SW 1271 (cell line): ENCODE data around the gene FTCD.
"Not testable (repeated sequence)": the region's sequence is repeated elsewhere in the genome, so short reads cannot be mapped to it uniquely, and the experiment has no call there.

Experiments
- DNase-seq, 2 experiments: peaks; one replicate each; lab custom pipeline; 2025; lab: John Stamatoyannopoulos, UW

Gene FTCD, protein sequence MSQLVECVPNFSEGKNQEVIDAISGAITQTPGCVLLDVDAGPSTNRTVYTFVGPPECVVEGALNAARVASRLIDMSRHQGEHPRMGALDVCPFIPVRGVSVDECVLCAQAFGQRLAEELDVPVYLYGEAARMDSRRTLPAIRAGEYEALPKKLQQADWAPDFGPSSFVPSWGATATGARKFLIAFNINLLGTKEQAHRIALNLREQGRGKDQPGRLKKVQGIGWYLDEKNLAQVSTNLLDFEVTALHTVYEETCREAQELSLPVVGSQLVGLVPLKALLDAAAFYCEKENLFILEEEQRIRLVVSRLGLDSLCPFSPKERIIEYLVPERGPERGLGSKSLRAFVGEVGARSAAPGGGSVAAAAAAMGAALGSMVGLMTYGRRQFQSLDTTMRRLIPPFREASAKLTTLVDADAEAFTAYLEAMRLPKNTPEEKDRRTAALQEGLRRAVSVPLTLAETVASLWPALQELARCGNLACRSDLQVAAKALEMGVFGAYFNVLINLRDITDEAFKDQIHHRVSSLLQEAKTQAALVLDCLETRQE

DNA sequence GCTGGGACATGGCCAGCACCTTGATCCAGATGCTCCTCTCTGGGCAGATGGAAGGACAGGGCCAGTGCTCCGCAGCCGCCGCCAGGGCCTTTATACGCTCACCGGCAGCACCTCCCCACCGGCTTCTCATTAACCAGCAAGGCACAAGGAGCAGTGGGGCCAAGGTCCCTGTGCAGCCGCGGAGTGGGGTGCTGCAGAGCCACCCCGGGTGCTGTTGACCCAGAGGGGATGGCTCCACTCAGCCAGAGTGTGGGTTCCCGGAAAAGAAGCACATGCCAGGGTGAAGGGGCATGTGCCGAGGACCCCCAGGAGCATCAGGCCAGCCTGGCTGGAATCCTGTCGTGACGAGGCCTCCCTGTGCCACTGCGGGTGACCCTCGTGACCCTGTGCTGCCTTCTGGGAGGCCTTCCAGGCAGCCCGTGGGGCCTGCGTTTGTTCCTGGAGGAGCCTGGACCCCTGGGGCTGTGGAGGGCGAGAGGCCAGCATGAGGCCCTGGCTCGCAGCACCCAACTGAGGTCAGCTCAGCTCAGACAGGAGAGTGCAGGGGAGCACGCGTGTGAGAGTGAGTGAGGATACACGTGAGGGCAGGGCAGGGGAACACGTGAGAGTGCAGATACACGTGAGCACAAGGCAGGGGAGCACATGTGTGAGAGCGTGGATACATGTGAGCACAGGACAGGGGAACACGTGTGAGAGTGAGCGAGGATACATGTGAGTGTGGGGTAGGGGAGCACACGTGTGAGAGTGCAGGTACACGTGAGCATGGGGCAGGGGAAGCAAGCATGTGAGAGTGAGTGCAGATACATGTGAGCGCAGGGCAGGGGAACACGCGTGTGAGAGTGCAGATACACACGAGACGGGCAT, at the start of gene FTCD:
Gene FTCD, minus strand, starts transcription at position 66 of the 864 bp plus-strand sequence. Its CDS starts 56 bp downstream, at position 10.
- DNase-seq, result no peak

DNA sequence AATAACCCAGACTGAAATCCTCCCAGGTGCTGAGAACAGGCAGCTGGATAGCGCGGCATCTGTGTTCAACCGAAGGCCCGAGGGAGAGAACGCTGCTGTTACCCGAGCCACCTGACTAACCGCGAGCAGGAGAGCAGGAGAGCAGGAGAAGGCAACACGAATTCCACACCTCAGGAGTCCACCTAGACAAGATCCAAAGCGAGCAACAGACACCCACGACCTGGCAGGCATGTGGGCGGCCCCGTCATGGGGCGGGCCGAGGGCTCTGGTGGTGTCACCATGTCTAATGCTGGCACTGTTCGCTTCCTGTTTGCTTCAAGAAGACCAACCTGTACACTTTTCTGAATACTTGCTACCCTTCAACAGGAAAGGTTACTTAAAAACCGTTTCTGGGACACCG, 49.8 kb upstream of the FTCD start:
- no peak for DNase-seq

DNA sequence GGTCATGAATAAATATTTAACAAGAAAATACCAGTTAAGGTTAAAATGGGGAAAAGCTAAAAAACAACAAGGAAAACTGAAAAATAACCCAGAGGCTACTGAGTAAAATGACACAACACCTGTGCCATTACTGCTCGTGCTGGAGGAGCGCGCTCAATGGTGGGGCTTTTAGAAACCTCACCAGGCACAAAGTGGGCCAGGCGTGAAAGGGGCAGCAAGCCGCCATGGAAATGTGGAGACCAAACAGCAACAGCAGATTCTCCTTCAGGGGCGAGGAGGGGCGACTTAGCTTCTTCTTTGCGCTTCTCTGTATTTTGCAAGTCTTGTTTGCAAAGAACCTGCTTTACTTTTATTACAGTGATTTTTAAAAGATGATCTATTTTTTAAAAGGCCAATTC, 47.8 kb upstream of the FTCD start:
- no peak for DNase-seq

DNA sequence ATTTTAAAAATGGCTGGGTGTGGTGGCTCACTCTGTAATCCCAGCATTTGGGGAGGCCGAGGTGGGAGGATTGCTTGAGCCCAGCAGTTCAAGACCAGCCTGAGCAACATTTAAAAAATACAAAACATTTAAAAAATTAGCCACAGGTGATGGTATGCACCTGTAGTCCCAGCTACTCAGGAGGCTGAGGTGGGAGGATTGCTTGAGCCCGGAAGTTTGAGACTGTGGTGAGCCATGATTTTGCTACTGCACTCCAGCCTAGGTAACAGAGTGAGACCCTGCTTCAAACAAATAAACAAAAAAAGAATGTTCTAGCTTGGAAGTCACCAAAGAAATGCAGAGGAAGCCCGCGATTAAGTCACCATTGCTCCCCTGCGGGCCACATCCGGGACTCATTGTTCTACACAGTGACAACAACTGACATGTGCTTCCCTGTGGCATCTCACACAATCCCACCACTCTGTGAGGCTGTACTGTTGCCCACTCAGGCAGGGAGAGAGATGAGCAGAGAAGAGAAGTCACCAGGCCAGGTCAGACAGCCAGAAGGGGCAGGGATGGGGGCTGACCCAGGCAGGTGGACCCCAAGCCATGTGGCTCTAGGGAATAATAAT, 47.3 kb upstream of the FTCD start:
- no peak for DNase-seq

DNA sequence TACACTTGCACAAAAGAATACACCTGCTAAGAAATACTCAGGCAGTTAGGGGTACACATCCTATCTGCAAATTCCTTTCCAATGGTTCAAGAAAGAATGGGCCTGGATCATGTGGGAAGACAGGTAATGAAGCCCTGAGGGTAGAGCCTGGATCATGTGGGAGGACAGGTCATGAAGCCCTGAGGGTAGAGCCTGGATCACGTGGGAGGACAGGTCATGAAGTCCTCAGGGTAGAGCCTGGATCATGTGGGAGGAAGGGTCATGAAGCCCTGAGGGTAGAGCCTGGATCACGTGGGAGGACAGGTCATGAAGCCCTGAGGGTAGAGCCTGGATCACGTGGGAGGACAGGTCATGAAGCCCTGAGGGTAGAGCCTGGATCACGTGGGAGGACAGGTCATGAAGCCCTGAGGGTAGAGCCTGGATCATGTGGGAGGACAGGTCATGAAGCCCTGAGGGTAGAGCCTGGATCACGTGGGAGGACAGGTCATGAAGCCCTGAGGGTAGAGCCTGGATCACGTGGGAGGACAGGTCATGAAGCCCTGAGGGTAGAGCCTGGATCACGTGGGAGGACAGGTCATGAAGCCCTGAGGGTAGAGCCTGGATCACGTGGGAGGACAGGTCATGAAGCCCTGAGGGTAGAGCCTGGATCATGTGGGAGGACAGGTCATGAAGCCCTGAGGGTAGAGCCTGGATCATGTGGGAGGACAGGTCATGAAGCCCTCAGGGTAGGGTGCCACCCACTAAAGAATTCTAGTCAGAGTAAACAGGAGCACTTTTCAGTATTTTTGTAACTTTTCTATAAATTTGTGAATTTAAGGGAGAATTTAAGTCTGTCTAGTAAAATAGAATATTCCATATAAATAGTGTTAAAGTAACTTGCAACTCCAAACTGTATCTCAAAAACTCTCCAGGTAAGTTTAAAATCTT, 45.8 kb upstream of the FTCD start:
- DNase-seq, result not testable (repeated sequence)

DNA sequence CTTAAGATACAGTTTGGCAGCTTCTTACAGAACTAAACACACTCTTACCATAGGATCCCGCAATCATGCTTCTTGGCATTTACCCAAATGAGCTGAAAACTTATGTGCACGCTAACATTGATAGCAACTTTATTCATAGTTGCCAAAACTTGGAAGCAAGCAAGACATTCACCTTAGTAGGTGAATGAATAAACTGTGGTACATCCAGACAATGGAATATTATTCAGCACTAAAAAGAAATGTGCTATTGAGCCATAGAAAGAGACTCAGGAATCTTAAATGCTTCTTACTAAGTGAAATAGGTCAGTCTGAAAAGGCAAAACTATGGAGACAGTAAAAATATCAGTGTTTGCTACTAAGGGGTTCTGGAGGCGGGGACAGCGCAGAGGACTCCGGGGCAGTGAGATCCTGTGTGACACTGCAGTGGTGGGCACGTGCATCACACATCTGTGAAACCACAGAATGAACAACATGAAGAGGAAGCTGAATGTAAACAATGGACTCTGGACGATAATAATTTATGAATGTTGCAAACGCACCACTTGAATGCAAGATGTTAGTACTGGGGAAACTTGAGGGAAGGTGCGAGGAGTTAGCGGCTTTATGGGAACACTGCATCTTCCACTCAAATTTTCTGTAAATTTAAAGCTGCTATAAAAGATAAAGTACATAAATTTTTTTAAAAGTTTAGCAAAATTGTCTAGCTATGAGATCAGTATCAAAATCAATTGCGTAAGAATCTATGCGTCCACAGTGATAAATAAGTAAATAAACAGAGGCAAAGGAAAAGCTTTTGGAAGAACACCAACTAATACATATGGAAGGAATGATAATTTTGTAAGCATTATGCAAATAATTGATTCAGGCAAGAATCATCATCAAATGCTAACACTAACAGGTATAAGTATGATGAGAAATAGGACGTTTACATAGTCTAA, 44.3 kb upstream of the FTCD start:
- DNase-seq, result no peak

DNA sequence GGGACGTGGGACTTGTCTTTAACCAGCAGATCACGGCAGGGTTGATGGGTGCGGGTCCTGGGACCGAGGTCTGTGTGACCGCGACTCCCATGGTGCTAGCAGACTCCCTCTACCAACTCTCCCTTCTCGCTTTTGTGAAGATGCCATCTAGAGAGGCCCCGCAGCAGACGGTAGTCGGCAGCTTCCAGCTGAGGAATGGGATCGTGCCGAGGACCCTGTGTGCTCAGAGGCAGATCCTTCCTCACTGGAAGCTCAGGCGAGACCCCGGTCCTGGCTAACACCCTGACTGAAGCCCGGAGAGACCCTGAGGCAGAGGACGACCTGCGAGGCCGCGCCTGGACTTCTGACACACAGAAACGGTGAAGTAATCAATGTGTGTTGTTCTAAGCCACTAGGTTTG, 41.4 kb upstream of the FTCD start:
- no peak for DNase-seq

DNA sequence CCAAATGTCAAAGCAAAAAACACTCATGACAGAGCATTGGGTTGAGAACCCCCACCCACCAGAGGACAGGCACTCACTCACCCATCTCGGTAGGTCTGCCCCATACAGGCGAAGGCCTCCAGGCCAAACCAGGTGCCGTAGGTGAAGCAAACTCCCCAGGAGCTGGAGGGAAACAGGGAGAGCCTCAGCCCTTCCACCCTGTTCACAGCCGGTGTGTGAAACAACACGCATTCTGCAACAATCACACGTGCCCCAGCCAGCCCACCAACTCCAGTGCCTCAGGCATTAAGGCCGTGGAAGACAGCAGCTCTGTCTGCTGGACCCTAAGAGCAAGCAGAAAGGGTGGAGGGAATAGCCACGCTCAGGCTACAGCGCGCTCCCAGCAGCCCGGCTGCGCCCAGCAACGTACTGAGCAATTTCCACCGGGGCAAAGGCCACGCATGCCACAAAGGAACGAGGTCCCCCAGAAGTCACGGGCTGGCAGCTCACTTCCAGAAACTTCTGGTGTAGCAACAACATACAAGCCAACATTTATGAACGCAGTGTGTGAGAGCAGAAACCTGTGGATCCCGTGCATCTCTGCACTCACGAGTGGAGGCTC, 40.3 kb upstream of the FTCD start:
- DNase-seq, result no peak

DNA sequence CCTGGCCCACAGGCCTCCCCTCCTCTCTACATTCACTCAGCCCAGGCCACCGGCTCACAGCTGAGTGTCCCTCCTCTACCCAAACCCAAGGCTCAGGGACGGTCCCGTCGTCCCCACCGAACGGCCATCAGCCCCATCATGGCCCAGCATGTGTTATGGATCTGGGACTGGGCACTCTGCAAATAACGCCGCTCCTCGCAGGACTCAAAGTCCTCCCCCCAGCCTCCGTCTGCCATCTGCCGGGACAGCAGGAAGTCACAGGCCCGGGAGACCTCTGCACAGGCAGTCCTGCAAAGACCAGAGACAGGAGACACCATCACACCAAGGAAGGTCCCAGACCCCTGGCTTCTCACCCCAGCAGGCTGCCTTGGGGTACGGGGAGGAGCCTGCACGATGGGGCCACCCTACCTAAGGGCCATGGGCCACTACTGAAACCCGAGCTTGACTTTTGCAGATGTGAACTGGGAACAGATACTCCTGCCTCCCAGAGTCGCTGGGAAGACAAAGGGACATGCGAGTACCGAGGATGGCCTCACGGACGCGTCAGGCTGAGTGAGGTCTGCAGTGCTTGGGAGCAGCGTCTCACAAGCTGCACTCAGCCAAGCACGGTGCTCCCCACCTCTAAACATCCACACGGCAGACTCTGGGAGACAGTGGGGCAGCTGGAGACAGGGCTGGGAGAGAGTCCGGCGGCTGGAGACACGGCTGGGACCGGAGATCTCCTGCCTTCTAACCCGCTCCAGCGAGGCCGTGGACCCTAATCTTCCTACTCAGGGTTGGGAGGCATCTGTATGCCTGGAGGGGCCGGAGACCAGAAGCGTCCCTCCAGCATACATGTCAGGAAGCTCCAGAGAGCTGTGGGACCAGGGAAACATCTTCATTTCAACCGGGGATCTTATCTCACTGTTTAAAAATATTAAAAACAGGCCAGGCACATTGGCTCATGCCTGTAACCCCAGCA, 39.3 kb upstream of the FTCD start:
- no peak for DNase-seq

DNA sequence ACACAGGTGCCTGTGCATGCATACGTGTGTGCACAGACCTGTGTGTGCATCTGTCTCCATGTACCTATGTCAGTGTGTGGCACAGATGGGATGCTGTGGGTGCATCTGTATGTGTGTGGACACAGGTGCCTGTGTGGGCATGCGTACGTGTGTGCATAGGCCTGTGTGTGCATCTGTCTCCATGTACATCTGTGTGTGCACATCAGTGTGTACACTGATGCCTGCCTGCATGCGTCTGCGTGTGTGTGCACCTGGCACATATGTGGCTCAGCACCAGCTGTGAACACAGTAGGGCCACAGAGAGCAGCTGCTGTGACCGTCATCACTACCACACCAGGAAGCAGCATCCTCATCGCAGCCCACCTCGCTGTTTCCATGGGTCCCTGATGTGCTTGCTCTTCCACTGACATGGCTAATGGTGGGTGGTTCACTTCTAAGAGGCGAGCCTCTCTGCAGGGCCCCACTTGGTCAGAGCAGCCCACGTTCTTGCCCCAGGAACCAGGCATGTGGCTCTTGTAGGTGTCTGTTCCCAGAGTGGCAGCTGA, 38.5 kb upstream of the FTCD start:
- DNase-seq, result no peak

DNA sequence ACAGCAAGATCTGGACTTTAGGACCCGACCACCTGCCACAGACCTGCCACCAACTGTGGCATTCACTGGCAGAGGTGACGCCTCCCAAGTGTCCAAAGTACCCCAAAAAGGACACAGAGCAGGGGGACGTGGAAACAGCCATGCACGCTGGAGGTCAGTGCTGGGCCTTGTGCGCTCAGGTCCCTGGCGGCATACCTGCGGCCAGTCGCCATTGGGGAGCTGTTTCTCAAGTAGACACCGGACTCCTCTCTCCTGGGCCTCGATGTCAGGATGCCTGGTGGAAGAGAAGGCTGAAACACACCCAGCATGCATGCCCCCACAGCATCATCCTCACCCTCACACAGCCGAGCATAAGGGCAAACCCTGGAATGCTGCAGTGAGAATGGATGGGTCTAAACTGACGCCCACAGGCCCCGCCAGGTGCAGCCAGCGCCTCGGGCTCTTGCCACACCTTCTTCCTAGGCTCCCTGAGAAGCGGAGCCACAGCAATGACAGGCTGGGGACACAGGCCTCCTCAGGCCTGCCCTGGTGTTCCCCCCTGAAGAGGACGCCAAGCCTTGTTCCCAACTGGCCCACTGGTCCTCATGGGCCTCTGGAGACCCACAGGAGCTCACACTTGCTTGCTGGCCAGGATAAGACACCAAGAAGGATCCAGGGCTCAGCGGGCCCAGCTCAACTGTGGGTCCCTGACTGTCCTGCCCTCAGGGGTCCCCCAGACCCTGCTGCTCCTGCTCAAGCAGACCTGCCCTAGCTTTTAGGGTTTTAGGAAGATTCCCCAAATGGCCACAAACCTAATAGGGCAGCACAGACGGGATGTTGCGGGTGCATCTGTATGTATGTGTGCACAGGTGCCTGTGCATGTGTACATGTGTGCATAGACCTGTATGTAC, 36.6 kb upstream of the FTCD start:
- no peak for DNase-seq

DNA sequence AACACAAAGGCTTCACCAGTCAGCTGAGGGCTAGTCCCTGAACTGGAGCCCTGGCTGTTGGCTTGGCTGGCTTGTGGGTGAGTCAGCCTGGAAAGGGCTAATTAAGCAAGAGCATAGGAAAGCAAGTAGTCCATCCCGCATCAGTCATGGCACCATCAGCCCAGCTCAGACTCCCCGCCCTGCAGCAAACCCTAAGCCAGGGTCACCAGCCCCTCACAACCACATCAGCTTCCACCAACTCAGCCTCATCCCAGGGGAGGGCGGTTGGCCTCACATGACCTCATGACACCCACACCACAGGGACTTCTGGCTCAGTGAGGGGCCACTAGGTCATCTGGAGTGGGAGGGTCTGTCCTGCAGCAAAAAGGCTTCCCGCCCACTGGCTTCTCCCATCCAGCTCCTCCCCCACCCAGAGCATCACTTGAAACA, 35.9 kb upstream of the FTCD start:
- no peak for DNase-seq

DNA sequence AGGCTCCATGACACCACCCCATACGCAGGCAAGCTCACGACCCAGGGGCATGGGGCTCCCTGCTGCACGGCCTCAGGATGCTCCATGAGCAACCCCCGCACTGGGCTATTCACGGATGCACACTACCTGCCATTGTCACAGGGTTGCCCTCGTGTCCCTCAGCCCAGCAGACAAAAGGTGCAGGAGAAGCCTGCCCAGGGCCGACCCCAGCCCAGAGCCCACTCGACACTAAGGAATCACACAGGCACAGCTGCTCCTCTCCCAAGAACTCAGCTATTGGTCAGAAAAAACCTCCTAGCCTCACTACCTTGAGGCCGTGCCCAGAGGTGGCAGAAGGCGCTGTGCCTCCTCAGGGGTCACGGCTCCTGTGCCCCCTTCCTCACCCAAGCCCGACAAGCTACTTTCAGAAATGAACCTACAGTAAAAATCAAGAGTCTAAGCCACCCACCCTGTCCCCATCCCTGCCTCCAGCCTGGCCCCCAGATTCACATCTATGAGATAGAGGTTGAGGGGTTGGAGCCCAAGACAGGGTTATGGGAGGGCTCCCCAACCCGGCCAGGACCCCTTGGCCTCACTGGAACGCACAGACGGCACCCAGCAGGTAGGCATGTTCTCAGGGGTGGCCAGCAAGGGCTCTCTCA, 35.2 kb upstream of the FTCD start:
- DNase-seq, result no peak

DNA sequence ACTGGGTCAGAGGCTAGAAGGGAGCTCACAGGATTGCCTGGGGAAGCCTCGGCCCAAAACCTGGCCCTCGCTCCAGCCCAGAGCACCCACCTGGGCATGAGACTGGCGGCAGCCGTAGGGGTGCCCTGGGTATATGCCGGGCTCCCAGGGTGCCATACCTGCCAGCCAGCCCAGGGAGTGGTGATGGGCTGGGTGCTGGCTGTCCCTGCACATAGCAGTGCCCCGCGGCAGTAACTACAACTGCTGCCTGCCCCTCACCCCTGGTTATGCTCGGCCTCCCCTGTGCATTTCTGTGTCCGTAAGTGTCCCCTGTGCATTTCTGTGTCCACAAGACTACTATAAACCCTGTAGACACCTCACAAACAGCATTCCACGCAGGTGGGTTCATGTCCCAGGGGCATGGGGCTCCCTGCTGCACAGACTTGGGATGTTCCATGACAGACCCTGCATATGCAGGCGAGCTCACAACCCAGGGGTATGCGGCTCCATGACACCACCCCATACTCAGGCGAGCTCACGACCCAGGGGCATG, 34.6 kb upstream of the FTCD start:
- DNase-seq, result no peak

DNA sequence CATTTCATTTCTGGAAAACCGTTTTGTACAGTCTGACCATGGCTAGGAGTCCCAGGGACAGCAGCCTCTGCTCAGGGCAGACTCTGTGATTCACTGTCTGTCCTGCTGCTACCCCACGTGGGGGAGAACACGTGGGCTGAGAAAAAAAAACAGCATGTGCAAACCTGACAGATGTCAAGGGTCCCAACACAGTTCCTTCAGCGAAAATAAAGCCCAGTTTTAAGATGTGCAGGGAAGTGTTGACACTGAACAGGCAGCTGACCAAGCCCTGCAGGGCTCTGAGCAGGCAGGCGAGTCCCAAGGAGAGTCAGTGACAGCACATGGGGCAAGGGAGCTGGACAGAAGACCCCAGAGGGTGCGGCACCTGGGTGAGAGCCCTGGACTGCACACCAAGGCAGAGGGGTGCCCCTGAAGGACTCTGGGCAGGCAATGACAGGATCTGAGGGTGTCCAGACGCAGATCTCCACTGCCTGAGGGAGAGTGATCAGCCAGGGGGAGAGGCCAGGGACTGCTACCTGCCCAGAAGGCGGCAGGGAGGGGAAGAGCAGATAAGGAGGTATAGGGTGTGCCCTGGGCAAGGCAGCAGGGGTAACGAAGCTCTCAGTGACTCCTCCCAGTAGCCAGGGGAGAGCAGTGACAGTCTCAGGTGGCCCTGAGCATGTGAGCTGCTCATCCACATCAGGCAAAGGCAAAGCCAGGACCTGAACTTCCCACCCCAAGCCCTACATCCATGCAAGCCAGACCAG, 34.0 kb upstream of the FTCD start:
- no peak for DNase-seq
